GM12874 (cell line): Measurements from ENCODE around the gene SSR4.

ENCODE experiments used
- TF ChIP-seq, protein P1 (sequence below): IDR thresholded peaks from 2 replicates; pipeline ENCODE4 v1.5.1; 2011; ENCODE audit warnings: low read depth, mild to moderate bottlenecking, control low read depth, low read length, moderate library complexity; ENCODE audit not compliant: insufficient read depth

SSR4 gene

DNA sequence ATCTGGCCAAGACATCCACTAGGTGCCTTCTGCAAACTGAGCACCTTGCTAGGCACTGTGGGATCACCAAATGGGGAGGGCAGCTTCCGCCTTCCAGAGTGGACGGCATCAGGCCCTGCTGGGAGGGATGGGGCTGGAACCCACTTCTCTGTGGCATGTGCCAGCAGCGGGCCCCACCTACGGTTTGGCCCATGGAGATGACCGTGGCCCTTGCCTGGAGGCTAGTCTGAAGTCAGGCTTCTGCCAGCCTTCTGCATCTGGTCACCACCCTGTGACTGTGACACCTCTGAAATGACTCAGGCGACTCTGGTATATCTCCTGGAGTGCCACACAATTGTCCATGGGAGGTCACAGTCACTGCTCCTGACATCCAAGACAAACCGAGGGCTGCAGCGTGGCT lies 7.2 kb downstream of the SSR4 start:
- TF ChIP-seq, protein P1, sequence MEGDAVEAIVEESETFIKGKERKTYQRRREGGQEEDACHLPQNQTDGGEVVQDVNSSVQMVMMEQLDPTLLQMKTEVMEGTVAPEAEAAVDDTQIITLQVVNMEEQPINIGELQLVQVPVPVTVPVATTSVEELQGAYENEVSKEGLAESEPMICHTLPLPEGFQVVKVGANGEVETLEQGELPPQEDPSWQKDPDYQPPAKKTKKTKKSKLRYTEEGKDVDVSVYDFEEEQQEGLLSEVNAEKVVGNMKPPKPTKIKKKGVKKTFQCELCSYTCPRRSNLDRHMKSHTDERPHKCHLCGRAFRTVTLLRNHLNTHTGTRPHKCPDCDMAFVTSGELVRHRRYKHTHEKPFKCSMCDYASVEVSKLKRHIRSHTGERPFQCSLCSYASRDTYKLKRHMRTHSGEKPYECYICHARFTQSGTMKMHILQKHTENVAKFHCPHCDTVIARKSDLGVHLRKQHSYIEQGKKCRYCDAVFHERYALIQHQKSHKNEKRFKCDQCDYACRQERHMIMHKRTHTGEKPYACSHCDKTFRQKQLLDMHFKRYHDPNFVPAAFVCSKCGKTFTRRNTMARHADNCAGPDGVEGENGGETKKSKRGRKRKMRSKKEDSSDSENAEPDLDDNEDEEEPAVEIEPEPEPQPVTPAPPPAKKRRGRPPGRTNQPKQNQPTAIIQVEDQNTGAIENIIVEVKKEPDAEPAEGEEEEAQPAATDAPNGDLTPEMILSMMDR = no peak

DNA sequence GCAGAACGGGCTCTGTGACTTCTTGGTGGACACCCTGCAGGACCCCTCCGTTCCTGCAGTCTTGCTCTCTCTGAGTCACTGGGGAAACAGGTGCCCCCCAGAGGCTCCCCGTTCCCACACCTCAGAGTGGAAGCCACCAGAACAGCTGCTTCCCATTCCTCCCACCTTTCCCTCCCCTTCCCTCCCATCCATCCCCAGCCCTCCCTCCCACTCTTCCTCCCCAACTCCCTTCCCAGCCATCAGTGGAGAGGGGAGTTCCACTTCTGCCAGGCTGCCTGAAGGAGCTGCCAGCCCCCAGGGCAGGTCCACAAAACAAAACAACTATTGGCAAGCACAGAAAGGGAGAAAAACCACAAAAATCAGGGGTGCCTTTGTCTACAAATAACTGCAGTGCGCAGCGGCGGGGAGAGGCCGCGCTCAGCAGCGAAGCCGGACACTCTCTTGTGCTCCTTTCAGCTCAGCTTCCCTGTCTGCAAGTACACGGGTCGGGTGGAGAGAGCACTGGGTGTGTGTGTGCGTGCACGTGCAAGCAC lies 8.1 kb downstream of the SSR4 start:
- TF ChIP-seq, protein P1 = no peak

DNA sequence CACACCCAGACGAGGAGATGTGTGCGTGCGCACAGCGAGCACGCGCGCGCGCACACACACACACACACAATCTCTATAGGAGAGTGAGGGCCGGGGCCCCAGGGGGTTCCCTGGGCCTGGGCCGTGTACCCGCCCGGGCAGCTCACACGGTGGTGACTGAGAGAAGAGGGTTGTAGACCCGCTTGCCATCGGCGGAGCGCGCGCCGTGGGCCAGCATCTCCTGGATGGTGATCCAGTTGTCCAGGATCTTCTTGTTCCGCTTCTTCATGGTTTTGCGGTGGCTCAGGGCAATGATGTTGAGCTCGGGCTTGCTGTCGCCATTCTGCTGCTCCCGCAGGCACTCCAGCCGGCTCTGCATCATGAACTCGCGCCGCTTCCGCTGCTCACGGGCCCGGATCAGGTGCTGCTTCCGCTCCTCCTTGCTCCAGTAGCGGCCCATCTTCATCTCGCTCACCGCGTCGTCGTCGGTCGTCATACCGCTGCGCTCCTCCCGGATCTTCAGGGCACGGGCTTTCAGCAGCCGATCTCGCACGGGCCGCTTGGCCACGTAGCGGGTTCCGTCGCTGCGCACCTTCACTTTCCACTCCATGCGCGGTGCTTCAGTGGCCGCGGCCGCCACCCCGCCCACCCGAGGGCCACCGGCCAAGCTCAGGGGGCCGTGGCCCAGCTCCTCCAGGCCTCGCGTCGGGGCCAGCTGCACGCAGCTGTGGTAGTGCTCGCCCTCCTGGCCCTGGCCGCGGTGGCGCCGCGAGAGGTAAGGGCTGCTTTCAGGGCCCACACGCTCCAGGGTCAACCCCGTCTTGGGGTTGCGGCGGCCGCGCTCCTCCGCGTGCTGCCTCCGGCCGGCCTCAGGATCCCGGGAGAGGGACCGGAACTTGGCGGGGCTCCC lies 9.0 kb downstream of the SSR4 start:
- TF ChIP-seq, protein P1 = no peak

DNA sequence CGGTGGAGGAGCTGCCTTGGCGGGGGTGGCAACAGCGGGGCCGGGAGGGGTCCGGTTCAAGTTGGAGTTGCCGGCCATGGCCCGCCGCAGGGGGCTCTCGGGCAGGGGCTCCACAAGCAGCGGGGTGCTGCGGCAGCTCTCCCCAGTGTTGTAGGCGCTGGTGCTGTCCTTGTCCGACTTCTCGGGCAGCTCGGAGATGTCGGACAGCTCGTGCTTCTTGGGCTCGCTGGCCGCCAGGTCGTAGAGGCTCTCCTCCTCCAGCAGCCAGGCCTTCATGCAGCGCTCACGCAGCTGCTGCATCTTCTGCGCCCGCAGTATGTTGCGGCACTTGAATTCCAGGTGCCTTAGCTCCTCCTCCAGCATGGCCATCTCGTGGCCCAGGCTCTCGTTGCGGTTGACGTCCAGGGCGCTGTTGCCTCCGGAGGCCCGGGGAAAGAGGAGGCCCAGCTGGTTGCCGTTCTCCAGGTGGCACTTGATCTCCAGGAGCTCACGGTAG lies 9.7 kb downstream of the SSR4 start:
- TF ChIP-seq, protein P1 = no peak

DNA sequence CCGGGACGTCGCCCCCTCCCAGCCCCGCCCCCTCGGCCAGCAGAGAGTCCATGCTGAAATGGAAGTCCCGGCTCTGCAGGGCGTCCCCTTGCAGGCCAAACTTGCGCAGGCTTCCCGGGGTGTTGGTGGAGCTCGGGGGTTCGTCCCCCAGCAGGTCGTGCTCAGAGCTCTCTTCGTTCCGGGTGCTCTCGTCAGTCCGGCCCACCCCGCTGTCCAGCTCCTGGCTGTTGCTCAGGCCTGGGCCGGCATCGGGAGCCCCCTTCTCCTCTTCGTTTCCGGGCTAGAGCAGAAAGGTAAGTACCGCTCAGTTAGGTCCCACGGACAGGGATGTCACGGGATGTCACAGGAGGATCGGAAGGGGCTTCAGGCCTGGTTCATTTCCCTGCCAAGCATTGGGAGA lies 10.2 kb downstream of the SSR4 start:
- TF ChIP-seq, protein P1 = no peak

DNA sequence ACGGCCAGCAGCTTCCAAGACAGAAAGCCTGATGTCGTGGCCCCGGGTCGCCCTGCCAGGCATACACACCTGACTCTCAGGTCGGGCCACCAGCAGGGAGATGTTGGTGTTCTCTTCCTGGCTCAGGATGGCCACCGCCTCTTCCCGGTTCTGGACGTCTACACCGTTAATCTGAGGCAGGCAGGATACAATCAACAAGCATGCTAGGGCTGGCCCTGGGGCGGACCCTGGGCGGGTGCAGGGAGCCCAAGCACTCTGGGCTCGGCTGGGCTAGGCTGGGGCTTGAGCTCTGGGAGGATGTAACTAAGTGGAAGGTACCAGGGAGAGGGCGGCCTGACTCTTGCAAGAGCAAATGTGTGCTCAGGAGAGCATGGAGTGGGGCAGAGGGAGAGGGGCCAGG lies 11.0 kb downstream of the SSR4 start:
- TF ChIP-seq, protein P1 = no peak

DNA sequence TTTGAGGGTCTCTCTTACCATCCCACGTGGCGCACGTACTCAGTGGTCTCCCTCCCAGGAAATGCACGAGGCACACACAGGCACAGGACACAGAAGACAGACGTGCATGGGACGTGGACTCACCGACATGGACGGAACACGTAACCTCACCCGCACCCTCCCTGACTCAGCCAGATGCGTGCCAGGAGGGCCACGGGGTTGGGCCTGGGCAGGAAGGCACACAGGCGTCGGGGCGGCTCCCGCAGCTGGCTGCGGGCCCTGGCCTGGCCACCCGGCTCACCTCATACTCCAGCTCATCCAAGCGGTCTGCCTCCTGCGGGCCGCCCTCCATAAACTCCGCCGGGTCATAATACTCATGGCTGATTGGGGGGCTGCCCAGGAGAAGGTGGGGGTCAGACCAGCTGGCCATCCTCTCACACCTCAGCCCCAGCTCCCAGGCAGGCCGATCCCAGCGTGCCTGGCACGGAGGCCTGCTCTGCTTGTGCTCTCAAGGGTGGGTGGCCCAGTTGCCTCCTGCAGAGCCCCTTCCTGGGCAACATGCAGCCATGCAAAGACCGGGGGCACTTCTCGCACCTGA lies 12.6 kb downstream of the SSR4 start:
- TF ChIP-seq, protein P1 = no peak
